ENCODE data around the gene STUM.

STUM gene

DNA sequence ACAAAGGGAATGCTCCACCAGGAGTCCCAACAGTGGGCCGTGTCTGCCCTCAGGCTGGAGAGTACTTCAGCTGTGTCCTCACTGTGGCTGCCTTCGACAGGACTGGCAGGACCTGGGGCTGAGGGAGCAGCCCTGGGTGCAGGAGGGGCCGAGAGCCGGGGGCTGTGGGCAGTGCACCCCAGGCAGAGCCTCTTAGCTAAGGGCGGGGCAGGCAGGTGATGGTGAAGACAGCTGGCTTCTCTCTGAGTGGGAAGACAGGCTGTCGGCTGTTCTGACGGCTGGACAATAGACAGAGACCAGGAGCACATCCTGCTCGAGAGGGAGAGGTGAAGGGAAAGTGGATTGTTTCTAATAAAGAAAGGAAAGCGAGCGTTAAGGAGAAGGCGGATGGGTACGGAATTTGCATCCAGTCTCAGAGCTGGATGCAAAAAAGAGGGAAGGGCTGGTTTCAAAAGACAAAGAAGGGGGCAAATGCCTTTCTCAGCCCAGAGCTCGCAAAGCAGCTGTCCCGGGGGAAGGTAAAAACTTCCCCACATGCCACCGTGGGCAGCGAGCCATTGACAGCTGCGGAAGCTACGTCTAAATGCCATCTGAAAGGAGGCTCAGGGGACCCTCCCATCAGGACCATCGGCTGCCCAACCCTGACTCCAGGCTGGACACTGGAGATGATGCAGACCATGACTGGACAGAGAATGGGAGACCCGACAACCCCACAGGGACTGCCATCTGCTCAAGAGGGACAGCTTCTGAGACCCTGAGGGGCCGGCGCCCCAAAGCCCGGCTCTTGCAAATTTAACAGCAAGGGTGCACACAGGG is 92.0 kb downstream of the STUM start:
- DNase-seq (ENCODE audit: low read depth) = no peak

DNA sequence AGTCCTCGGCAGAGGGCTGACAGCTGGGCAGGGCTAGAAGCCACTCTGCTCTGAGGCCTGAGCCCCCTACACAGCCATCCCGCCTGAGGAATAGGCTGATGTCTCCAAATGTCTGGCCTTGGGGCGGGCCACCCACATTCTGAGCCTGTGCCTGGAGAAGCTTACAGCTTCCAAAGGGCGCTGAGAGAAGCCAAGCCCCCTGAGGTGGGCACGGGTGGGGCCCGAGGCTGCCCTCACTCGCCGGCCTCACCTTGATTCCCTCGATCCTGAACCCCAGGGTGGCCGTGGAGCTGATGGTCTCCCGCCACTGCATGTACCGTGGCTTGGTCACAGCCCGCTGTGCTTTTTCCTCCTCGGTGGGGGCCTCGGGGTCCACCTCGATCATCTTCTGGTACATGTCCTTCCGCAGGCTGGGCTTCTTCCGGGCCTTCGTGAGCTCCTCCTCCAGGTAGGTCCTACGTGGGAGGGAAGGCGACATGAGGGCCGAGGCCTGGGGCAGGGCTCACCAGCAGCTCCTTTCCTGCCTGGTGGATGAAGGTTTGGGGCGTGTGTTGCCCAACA is 93.2 kb downstream of the STUM start:
- no peak for DNase-seq (ENCODE audit: low read depth)

GRCh38 chr1:226642421-226642820 is 93.9 kb downstream of the STUM start:
- DNase-seq (ENCODE audit: low read depth) = no peak

- peak; percentile 63 for DNase-seq (ENCODE audit: low read depth)
Observed at GRCh38 chr1:226643177-226643576, 94.6 kb downstream of the STUM start.

- no peak for DNase-seq (ENCODE audit: low read depth)
Observed at GRCh38 chr1:226643611-226644540, 95.3 kb downstream of the STUM start.

DNA sequence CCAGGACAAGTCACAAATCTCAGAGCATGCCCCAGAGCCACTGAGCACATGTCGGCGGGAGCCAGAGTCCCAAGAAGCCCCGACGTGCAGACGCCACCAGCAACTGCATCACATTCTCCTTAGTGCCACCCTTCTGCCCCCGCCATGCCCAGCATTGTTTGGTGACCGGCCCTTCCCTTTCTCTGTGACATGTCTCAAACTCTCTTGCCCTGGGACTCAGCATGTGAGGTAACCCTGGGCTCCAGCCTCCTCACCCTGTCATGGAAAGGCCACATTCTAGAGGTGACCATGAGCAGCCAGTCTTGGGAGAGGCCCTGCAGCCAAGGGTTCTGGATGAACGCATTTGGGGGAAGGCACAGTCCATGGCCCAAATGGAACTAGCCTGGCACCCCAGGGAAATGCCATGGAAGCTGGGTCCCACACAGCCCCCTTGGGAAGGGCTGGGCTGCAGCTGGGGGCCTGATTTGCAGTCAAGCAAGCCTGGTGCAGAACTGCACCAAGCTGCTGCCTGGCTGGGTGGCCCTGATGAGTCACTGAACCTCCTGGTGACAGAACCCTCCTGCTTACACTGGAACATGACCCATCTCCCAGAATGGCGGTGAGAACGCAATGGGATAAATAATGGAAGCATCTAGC is 96.1 kb downstream of the STUM start:
- no peak for DNase-seq (ENCODE audit: low read depth)

GRCh38 chr1:226645279-226645976 is 96.9 kb downstream of the STUM start:
- DNase-seq (ENCODE audit: low read depth) = no peak

GRCh38 chr1:226646026-226646869 is 97.7 kb downstream of the STUM start:
- DNase-seq (ENCODE audit: low read depth) = no peak

DNA sequence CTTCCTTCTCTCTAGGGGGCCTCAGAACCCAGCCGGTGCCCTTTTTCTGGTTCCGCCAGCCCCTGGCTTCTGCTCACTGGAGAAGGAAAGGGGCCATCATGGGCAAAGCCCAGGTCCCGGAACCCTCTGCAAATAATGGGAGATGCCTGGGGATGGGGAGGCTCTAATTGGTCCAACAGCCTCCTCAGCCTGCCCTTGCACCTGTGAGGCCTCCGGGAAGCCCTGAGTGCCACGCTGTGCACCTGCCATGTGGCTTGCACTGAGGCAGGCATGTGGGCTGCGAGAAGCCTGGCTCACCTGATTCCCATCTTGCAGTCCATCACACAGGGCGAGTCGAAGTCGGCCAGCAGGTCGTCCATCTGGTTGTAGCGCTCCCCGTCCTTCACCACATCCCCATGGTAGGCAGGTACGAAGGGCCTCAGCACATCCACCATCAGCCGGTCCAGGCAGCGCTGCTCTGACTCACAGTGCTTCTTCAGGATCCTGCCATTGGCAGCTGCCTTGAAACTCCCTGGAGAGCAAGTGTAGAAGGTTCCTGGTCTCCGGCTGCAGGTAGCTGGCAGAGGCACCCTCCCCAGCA is 98.4 kb downstream of the STUM start:
- DNase-seq (ENCODE audit: low read depth) = no peak

- DNase-seq (ENCODE audit: low read depth) = no peak
Observed at GRCh38 chr1:226647719-226648118, 99.2 kb downstream of the STUM start.

- no peak for DNase-seq (ENCODE audit: low read depth)
Observed at GRCh38 chr1:226648421-226648820, 99.9 kb downstream of the STUM start.

GRCh38 chr1:226649244-226649643 is 100.7 kb downstream of the STUM start:
- DNase-seq (ENCODE audit: low read depth) = no peak

GRCh38 chr1:226649780-226650179 is 101.2 kb downstream of the STUM start:
- no peak for DNase-seq (ENCODE audit: low read depth)

DNA sequence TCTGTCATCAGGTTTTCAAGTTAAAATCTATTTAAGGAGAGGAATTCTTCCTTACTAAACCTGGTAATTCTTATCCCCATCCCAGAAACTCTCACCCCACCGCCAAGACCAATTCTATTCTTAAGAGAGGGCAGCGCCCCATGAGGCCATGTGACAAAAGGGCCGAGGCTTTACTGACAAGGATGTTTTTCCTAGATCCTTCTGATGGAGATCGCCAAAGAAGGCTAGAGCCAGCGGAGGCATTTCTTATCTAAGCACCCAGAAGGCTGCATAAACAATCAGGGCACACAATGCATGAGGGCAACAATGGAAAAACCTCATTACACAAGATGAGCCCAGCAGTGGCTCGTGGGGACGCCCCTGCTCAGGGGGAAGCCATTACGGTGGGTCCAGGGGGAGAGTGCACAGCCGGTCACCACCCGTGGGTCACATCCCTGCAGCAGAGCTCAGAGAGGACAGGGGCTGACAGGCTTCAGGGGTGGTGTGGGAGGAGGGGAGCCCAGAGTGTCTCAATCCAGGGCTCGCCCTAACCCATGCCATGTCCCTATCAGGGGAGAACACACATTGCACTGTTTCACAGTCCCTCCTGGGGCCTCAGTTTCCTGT is 101.8 kb downstream of the STUM start:
- DNase-seq (ENCODE audit: low read depth) = no peak

DNA sequence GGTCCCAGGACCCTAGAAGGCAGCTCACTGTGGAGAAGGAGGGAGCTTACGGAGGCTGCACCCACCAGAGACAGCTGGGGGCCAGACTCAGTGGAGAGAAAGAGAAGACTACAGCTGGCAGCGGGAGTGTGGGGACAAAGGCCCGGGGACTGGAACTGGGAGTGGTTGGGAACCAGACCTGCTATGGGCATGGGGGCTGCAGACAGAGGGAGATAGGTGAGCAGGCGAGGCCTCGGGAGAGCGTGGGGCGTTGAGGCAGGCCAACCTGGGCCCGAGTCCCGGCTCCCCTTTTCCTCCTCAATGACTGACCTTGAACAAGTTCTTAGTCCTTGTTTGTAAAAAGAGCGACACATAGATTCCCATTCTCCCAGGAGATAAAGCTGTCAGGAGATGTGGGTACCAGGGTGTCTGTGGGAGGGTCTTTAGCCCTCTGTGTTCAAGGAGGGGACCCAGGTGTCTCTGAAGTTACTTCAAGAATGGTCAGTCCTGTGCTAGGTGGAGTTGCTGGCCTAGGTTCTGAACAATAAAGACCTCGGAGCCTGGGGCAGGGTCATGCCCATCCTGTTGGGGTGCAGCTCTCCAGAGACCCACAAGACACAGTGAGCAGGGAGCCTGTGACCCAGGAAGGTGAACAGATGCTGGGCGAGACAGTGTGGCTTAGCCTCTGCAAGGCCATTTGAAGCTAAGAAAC is 102.6 kb downstream of the STUM start:
- DNase-seq (ENCODE audit: low read depth) = no peak

- DNase-seq (ENCODE audit: low read depth) = no peak
Observed at GRCh38 chr1:226651732-226652105, 103.2 kb downstream of the STUM start.

DNA sequence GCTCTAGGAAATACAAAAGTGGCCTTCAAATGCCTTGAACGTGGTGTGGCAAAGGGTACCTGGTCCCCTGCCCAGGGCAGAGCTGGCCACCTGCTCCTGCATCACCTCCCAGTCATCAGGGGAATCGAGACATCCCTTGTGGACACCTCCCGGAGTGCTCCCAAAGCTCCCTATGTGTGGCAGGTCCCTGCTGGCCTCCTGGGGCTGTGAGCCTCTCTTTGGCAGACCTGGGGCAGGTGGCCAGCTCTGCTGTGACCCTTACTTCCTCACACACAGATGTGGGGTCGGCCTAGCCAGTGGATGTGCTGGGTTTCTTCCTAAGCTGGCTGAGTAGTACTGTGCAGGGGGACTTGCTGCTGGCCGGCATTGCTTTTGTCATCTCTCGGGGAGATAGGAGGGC is 104.0 kb downstream of the STUM start:
- DNase-seq (ENCODE audit: low read depth) = no peak

DNA sequence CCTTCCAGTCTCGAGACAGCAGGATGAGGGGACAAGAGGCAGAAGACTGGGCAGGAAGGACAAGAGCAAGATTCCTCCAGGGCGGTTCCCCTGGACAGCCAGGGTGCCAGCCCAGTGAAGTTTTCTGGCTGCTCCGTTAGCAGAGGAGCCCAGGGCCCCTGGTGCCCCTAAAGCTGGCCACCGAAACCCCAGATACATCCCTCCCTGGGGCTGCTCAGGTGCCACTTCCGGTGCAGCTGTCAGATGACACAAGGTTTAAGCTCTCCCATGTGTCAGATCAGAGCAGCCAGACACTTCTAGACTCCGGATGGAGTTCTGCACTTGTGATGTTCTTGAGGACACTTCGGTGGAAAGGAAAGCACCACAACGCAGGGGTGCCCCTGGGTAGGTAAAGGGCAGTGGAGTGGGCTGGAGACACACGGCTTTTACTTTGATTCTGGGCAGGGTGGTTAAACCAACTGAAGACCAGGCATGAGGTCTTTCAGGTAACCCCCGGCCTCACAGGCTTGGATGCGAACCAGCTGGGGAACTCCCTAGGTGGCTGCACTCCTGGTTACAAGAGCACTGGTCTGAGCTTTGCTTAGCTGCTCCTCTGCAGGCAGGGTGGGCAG is 104.9 kb downstream of the STUM start:
- no peak for DNase-seq (ENCODE audit: low read depth)

All from stimulated activated CD8-positive, alpha-beta memory T cell treated with anti-CD3 and anti-CD28 coated beads, Interleukin-4, amount 100 ng/mL, for 24 hours (primary cell).